ENCODE results near the gene RAB38. TPM values are rescaled to one million over a fixed set of nuclear protein-coding genes. Genes with fewer than 3 reads are reported as not detected.

RAB38 gene
- total and polyA plus RNA-seq, 2 donors (not counting 1 experiment from before 2014, with no cell fraction given) = 1.9 to 10.1 TPM

DNA sequence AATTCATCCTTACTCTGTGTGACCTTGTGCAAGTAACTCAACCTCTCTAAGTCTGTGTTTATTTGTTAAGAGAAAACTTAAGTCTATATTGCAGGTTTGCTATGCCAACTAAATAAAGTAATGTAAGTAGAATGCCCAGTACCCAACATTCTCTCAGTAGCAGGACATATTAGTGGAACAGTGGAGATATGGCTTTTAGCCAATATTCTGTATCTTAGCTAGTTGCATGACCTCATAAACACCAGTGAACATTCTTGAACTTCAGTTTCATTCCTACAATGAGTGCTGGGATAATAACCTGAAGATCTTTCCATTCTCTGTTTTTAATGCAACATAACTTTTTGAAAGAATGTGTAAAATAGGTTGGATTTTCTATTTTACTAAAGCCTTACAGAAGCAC is 77.0 kb downstream of the RAB38 start:
- no peaks in the 10 kb centered on the region for H3K79me2 ChIP-seq (ENCODE audit: control insufficient read depth, insufficient read depth, low read length)
- no peaks in the 10 kb centered on the region for H4K20me1 ChIP-seq (ENCODE audit: control insufficient read depth, extremely low read depth, insufficient read depth, low read length)
- peak in 1 of 2 donors; percentile 16 for DNase-seq (ENCODE audit: low read depth in 2 of 2)
- no peaks in the 10 kb centered on the region for H3K9me3 ChIP-seq (ENCODE audit: control insufficient read depth, insufficient read depth, low read depth, low read length)
- no peak overlapping the region for H3K27ac ChIP-seq (ENCODE audit: insufficient read depth, low read length)
- no peaks in the 10 kb centered on the region for H3K4me1 ChIP-seq (ENCODE audit: control insufficient read depth, extremely low read depth, insufficient read depth, low read length)
- no peak overlapping the region for H3K4me2 ChIP-seq (ENCODE audit: extremely low read depth, insufficient read depth, low read length)
- no peaks in the 10 kb centered on the region for H3K36me3 ChIP-seq (ENCODE audit: control insufficient read depth, insufficient read depth, low read length)
- no peak overlapping the region for H2AFZ ChIP-seq (ENCODE audit: low read length)
- no peak overlapping the region for H3K9ac ChIP-seq (ENCODE audit: insufficient read depth, low read length)
- no peak for TF ChIP-seq EZH2 (IDR thresholded peaks at IDR 0.05; ENCODE audit: low read length, missing control alignments)
- TF ChIP-seq, protein P1, sequence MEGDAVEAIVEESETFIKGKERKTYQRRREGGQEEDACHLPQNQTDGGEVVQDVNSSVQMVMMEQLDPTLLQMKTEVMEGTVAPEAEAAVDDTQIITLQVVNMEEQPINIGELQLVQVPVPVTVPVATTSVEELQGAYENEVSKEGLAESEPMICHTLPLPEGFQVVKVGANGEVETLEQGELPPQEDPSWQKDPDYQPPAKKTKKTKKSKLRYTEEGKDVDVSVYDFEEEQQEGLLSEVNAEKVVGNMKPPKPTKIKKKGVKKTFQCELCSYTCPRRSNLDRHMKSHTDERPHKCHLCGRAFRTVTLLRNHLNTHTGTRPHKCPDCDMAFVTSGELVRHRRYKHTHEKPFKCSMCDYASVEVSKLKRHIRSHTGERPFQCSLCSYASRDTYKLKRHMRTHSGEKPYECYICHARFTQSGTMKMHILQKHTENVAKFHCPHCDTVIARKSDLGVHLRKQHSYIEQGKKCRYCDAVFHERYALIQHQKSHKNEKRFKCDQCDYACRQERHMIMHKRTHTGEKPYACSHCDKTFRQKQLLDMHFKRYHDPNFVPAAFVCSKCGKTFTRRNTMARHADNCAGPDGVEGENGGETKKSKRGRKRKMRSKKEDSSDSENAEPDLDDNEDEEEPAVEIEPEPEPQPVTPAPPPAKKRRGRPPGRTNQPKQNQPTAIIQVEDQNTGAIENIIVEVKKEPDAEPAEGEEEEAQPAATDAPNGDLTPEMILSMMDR (conservative IDR thresholded peaks at IDR 0.05 in 1 of 2, IDR thresholded peaks at IDR 0.05 in 1 of 2; ENCODE audit: low read depth in 1 of 2, low read length in 2 of 2) = no peak
- no peak overlapping the region for H3K4me3 ChIP-seq (replicated peaks in 1 of 4; ENCODE audit: control extremely low read depth in 1 of 4, insufficient read depth in 1 of 4, low read depth in 3 of 4, low read length in 4 of 4)
- no peaks in the 10 kb centered on the region for H3K27me3 ChIP-seq (ENCODE audit: control insufficient read depth, insufficient read depth, low read length)

DNA sequence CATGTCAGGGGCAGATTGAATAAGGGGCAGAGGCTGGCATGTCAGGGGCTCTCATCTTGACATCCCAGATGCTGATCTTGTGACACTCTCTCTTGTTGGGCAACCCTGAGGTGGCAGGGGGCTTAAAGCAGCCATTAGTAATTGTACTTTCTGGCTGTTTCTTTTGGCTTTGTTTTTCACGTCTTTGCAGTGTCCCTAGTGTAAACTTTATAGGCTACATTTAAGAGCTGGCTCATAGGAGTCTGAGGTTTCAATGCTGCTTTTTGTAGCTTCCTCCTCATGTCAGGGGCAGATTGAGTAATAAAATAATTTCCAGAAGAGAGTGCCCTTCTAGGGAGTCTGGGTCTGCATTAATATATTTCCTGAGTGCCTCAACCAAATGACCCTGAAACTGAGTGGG is 86.1 kb downstream of the RAB38 start:
- no peaks in the 10 kb centered on the region for H3K27me3 ChIP-seq (ENCODE audit: control insufficient read depth, insufficient read depth, low read length)
- TF ChIP-seq, protein P1 (conservative IDR thresholded peaks at IDR 0.05 in 1 of 2, IDR thresholded peaks at IDR 0.05 in 1 of 2; ENCODE audit: low read depth in 1 of 2, low read length in 2 of 2) = no peak
- no peak for TF ChIP-seq EZH2 (IDR thresholded peaks at IDR 0.05; ENCODE audit: low read length, missing control alignments)
- no peak overlapping the region for H3K4me3 ChIP-seq (replicated peaks in 1 of 4; ENCODE audit: control extremely low read depth in 1 of 4, insufficient read depth in 1 of 4, low read depth in 3 of 4, low read length in 4 of 4)
- H2AFZ ChIP-seq (ENCODE audit: low read length) = no peak overlapping the region
- H3K4me2 ChIP-seq (ENCODE audit: extremely low read depth, insufficient read depth, low read length) = no peak overlapping the region
- no peak overlapping the region for H3K27ac ChIP-seq (ENCODE audit: insufficient read depth, low read length)
- no peaks in the 10 kb centered on the region for H4K20me1 ChIP-seq (ENCODE audit: control insufficient read depth, extremely low read depth, insufficient read depth, low read length)
- no peaks in the 10 kb centered on the region for H3K9me3 ChIP-seq (ENCODE audit: control insufficient read depth, insufficient read depth, low read depth, low read length)
- H3K36me3 ChIP-seq (ENCODE audit: control insufficient read depth, insufficient read depth, low read length) = no peaks in the 10 kb centered on the region
- H3K9ac ChIP-seq (ENCODE audit: insufficient read depth, low read length) = no peak overlapping the region
- no peaks in the 10 kb centered on the region for H3K79me2 ChIP-seq (ENCODE audit: control insufficient read depth, insufficient read depth, low read length)
- no peak for DNase-seq (ENCODE audit: low read depth in 2 of 2)
- no peaks in the 10 kb centered on the region for H3K4me1 ChIP-seq (ENCODE audit: control insufficient read depth, extremely low read depth, insufficient read depth, low read length)

DNA sequence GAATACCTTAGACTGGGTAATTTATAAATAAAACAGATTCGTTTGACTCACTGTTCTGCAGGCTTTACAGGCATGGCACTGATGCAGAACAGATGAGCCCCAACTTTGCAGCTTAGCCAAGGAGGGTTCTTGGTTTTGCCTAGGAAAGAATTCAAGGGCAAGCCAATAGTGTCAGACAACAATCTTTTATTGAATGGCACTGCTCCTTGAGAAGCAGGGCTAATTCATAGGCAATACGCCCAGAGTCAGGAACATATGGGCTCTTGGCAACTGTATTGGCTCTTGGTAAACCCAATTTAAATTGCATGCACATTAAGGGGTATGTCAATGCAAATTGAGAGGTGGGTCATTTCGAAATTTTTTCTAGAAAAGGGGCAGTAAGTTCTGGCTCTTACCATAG is 87.9 kb downstream of the RAB38 start:
- DNase-seq (ENCODE audit: low read depth in 2 of 2) = no peak
- H3K4me3 ChIP-seq (replicated peaks in 1 of 4; ENCODE audit: control extremely low read depth in 1 of 4, insufficient read depth in 1 of 4, low read depth in 3 of 4, low read length in 4 of 4) = no peak overlapping the region
- TF ChIP-seq, protein P1 (conservative IDR thresholded peaks at IDR 0.05 in 1 of 2, IDR thresholded peaks at IDR 0.05 in 1 of 2; ENCODE audit: low read depth in 1 of 2, low read length in 2 of 2) = no peak
- TF ChIP-seq EZH2 (IDR thresholded peaks at IDR 0.05; ENCODE audit: low read length, missing control alignments) = no peak

More for the DNA sequence above, 87.9 kb downstream of the RAB38 start:
- Histone ChIP-seq H3K27ac (ENCODE audit: insufficient read depth, low read length) (no peak overlapping the region), H3K9ac (ENCODE audit: insufficient read depth, low read length) (no peak overlapping the region), H3K9me3 (ENCODE audit: control insufficient read depth, insufficient read depth, low read depth, low read length) (no peaks in the 10 kb centered on the region), H2AFZ (ENCODE audit: low read length) (no peak overlapping the region), H3K36me3 (ENCODE audit: control insufficient read depth, insufficient read depth, low read length) (no peaks in the 10 kb centered on the region), H3K27me3 (ENCODE audit: control insufficient read depth, insufficient read depth, low read length) (no peaks in the 10 kb centered on the region), H3K4me2 (ENCODE audit: extremely low read depth, insufficient read depth, low read length) (no peak overlapping the region), H3K4me1 (ENCODE audit: control insufficient read depth, extremely low read depth, insufficient read depth, low read length) (no peaks in the 10 kb centered on the region), H4K20me1 (ENCODE audit: control insufficient read depth, extremely low read depth, insufficient read depth, low read length) (no peaks in the 10 kb centered on the region), H3K79me2 (ENCODE audit: control insufficient read depth, insufficient read depth, low read length) (no peaks in the 10 kb centered on the region)

Data from fibroblast of lung (primary cell).